Cerebellar nuclear complex (tissue), 1 donor: ENCODE results near the gene HES6.
A peak's percentile ranks its signal among the peaks of the same experiment; 100 is the strongest.

Source experiments
- DNase-seq, 2 experiments: peaks; one replicate each; lab custom pipeline; 2025; lab: John Stamatoyannopoulos, UW

The HES6 gene, protein sequence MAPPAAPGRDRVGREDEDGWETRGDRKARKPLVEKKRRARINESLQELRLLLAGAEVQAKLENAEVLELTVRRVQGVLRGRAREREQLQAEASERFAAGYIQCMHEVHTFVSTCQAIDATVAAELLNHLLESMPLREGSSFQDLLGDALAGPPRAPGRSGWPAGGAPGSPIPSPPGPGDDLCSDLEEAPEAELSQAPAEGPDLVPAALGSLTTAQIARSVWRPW

DNA sequence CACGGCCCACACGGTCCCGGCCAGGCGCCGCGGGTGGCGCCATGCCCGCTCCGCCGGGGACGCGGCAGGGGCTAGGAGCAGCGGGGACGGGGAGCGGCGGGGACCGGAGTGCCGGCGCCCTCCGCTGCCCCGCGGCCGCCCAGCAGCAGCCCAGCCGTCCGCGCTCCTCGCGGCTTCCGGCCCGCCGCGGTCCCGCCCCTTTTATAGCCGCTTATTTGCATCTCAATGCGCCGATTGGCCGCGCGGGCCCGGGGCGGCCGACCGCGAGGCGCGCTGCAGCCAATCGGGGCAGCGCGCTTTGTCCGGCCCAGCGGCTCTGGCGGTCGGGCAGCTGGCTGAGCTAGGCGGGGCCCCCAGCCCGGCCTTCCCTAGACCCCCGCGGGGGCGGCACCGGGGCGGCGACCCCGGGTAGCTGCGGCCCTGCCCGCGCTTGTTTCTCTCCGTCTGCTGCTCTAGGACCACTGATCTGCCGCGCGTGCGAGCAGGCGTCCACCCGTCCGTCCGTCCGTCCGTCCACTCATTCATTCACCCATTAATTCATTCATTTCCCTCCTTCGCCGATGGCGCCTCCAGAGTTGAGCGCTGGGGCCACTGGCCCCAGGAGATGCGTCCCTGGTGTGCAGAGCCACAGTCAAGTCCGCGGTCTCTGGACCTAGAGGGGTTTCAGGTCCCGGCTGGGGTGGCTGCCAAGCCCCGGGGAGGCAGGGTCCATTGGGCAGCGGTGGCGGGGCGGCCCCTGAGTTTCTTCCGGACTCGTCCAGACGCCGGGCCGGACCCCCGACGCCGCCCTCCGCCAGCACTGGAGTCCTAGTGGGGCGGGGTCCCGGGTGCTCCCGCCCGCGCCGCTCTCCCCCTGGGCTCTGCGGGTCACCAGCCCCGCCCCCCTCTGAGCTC, at the start of gene HES6:
TSS of gene HES6 (minus strand) at position 176 of the 894 bp plus-strand sequence. CDS start at position 43, 133 bp downstream.
- no peak for DNase-seq

DNA sequence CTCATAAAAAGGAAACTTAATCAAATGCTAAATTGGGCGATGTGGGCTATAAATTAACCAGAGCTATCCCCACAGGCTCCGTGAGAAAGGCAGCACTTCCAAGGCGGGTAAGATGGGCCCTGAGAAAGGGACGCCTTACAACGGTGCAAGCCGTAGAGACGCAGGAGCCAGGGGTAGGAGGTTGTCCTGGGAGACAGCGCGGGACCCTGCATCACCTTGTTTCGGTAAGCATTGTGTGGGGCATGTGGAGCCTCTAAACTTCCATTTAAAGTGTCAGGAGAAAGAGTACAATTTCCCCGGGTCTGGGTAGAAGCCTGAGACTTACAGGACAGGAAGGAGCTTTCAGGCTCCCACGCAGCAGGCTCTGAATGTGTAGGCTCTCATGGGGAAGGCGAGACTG, 49.7 kb upstream of the HES6 start:
- no peak for DNase-seq

DNA sequence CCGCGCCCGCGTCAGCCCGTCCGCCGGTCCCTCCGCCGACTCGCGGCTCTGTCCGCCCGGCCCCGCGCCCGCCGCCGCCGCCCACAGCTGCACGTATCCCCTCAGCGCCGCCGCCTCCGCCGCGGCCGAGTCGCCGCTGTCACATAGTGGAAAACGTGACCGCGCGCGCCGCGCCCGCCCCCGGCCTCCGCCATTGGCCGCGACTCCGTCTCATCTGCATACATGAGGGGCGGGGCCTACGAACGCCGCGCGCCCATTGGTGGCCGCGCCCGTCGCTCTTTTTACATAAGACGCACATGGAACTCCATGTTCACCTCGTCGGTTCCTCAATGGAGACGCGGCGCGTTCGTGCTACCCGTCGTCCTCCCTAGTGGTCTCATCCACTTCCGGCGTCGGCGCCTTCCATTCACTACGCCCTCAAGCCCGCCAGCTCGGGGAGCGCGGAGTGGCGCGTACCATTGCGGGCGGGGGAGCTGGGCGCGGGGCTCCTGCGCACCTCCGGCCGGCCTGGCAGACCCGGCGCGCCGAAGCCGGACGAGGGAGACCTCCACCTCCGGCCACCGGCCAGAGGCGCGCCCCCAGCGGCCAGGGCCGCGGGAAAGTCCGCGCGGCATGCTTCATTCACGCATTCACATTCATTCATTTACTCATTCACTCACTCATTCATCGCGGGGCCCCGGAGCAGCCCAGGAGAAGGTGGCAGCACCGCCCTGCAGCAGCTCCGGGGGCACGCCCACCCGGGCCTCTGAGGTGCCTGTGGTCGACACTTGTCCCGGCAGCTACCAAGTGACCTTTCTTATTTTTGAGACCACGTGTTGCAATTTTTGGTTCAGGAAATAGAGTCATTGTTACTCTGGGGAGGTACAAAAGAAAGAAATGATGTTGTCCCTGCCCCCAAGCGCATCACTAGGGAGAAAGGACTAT, 49.1 kb upstream of the HES6 start:
- peak; percentile 89 to 98 for DNase-seq

DNA sequence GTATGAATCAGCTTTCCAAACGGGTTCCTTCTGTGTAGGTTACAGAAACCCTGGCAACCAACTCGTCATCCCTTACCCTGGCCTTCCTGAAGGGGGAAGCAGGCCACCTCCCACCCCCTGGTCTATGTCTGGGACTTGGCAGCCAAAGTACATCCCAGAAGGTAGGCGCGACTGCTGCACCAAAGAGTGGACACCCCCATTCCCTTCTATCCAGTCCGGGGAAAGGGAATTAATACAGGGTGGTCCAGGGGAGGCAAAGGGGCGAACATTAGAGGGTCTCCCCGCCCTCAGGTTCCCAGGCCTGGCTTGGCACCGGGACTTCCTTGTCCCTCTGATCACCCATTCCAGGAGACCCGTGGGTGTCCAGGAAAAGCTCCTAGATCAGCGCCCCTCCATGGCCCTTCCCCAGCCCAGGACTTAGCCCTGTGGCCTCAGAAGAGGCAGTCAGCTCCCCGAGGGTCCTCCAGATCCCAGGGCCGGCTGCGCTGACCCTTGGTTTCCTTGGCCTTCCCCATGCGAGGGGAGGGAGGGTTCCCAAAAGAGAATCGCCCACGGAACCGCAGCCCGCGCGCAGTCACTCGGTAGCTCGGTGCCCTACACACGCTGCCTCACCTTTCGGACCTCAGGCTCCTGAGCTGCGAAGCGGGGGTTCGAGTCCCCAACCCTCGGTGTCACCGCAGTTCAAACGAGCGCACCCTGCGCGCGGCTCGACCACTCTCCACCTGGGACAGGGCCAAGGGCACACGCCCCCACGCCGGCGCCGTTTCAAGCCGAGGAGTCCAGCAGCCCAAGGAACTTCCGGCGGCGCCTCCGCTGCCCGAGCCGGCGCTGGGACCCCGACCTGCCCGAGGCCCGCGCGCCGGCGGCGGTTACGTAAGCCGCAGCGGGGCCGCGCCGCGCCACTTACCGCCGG, 48.2 kb upstream of the HES6 start, which contains the start of gene PER2:
TSS of gene PER2 (minus strand) at position 874 of the 913 bp plus-strand sequence. CDS start 10,674 bp downstream, outside the sequence.
- DNase-seq: no peak

DNA sequence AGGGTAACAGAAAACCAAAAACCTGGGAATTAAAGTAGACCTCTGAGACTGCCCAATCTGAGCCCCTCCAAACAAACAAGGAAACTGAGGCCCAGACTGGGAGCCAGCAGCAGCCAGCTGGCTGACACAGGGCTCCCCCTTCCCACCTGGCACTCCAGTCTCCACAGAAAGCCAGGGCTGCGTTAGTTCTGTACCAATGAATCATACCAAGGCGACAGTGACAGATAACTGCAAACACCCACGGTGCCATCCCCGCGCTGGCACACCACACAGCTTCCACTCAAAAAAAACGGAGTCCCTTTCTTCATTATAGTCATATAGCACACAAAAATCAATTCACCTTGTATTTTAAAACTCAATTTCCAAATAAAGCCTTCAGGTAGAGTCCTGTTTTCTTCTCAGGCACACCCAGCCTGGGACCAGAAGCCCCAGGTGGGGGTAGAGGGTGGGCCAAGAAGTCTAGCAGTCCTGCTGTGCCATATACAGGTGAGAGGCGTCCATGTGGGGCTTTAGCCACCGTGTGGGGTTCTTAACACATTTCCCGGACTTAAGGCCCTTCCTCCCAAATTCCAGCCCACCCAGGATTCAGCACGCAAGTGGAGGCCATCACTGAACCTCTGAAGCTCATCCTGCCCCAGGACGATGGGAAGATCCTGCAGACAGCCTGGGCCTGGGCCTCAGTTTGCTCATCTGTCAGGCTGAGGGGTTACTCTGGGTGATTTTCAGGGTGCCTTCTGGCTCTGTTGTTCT, 47.3 kb upstream of the HES6 start:
- DNase-seq: no peak

DNA sequence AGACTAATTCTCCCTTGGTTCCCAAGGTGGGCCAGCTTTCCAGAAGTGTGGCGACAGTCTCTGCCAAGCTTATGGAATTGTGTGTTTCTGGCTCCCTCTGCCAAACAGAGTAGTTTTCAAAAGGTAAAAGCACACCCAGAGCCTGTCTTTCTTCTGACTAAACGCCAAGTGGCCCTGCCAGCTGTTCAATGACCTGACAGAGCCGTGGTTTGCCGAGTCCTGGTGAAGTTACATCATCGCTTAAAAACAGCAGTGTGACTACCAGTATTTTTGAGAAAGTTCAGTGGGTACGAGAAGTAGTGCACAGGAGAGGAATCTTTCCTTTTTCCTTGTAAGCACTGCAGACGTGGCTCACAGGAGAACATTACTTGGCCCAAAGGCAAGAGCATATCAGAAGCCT, 46.7 kb upstream of the HES6 start:
- DNase-seq: no peak

DNA sequence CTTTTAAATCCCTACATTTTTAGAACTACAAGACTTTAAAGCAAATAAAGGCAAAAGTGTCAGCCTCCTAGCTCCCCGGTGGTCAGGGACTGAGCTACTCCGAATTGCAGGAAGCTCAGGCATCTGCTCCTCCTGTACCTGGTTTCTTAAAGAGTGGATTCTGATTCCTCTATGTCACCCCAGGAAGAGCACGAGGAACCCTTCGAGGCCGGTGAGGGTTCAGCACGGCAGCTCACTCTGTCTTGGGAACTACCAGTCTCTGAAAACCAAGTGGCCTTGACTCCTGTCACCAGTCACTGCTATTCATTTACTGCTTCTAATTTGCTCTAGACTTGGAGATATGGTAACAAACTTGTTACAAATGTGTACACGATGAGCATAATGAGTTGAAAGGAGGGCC, 46.3 kb upstream of the HES6 start:
- DNase-seq: no peak

DNA sequence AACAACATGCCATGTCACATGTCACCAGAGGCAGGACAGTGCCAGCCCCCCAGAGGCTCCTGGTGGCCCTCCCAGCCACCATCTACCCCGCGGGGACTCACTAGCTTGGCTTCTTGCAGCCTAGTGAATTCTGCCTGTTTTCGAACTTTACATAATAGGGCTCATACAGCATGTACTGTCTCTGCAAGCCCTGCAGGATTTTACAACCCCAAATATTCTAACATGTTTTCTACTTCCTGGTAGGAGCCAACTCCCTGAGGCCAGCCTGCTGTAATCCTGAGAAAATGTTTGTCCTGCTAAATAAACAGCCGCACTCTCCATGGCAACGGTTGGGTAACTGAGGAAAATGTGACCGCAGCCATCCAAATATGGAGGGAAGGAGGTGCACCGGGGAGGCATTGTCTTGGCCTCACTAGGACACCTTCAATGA, 45.8 kb upstream of the HES6 start:
- no peak for DNase-seq

DNA sequence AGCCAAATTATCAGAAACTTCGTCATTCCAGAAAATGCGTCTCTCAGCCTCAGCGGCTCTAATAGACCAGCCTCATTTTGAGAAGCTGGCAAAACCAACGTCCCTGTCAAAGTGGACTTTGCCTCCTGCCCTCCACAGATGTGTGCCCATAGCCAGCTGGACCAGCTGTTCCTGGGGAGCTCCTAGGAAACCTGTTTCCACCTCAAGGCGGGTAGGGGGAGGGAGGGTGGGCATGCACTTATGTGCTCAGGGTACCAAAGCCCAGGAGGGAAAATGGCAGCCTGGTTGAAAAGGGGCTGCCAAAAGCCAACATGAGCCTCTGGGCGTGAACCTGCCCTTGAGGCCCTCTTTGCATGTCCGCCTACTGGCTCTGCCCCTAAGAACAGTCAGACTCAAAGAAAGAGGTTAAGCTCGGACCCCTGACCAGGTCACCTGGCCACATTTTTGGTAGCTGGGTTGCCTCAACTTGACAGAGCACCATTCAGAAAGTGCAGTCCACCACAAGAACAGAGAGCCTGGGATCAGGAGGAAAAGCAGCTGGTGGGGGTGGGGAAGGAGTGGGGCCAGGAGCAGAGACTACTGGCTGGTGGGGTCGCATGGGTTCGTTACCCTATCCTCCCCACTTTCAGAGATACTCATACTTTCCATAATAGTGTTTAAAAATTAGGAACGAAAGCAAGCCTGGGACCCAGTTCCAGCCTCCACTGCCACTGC, 45.1 kb upstream of the HES6 start:
- no peak for DNase-seq

DNA sequence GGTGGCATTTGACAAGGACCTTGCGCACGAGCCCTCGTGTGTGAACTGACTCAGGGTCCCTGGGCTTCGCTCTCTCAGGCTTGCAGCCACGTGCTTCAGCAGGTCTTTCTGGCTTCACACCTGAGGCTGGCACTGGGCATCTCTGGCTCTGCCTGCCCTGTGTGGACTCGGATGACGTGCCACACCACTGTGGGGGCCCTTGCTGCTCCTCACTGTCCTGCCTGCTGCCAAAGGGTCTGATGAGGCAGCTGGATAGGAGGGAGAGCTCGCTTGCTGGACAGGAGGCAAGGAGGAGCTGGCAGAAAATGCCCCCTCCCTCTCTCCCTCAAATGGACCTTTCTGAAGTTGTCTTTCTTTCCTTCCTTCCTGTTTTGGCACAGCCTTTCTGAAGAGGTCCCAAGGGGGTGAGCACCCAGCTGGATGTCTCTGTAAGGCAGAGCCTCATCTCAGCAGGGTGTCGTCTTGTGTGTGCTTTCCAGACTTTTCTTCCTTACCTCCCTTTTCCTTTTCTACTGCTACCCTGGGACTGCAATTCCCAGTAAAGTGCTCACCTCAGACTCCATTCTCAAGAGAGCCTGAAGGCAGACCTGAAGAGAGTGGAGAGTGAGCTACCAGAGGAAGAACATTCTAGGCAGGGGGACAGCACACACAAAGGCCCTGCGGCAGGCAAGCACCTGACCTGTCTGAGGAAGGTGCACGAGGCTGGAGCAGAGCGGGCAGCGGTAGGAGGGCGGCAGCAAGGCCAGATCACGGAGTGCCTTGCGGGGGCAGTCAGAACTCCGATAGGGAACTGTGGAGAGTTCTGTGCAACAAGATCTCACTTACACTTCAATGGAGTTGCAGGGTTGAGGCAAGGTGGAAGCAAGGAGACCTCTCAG, 43.3 kb upstream of the HES6 start:
- no peak for DNase-seq

DNA sequence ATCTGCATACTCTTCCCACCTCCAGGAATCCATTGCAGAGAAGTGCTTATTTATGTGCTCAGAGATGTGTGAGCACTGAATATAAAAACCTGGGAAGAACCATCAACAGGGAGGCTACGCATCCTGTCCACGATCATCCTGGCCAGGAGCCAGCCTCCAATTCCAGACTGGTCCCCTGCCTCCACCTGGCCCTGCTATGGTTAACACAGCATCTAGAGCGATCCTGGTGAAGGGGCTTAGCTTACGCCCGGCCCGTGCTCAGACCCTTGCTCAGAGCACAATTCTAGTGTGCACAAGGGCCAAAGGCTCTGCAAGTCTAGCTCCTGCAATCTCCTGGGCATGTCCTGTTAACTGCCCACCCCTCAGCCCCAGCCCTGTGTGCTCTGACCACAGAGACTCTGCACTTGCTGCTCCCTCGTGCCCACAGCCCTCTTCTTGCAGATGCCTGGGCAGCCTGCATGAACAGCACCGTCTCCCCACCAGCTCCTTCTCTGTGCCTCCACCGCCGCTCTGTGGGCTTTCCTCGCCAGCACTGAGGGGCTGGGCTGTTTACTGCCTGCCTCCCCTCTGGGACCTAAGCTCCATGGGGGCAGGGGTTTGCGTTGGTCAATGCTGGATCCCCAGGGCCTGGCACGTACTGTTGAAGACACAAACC, 42.1 kb upstream of the HES6 start:
- no peak for DNase-seq

DNA sequence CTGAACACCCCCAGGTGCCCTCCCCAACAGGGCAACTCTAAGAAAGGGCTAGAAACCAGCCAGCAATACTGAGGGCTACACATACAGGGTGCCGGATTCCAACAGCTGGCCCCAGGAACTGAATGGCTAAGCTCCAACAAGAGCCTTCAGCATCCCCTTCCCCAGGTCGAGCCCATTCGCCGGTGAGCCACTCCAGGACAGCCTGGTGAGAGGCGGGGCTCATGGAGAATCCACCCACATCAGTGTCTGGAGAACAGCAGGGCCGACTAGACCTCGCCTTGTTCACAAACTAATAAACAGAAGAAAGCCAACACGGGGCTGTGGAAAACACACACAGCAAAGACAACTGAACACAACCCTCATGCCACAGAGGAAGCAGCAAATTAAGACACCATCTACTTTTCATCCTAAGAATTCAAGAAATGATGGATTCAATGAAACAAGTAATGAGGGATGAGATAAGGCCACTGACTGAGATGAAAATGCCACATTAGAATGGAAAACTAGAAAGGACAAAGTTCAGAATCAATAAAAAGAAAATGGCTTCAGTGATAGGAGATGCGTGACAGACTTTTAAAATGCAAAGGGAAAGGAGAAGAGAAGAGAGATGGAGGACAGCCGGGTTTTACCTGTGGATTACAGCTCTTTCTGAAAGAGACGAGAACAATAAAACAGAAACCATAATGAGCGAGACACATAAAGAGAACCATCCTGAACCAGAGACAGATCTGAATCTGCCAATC, 40.4 kb upstream of the HES6 start:
- no peak for DNase-seq

DNA sequence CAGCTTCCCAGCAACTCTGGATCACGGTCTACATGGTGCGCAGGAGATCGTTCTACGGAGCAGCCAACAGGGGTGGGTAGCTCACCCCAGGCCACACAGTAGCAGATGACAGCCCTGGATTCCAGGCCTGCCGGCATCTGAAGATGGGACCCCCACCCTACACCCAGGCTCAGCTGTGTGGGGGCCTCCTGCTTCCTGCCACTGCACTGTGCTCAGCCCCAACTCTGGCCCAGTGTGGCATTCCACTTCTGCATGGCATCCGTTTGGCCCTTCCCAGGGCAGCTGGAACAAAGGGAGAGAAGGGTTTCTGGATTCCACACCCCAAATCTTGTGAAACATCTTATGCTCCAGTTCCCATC, 39.5 kb upstream of the HES6 start:
- no peak for DNase-seq

DNA sequence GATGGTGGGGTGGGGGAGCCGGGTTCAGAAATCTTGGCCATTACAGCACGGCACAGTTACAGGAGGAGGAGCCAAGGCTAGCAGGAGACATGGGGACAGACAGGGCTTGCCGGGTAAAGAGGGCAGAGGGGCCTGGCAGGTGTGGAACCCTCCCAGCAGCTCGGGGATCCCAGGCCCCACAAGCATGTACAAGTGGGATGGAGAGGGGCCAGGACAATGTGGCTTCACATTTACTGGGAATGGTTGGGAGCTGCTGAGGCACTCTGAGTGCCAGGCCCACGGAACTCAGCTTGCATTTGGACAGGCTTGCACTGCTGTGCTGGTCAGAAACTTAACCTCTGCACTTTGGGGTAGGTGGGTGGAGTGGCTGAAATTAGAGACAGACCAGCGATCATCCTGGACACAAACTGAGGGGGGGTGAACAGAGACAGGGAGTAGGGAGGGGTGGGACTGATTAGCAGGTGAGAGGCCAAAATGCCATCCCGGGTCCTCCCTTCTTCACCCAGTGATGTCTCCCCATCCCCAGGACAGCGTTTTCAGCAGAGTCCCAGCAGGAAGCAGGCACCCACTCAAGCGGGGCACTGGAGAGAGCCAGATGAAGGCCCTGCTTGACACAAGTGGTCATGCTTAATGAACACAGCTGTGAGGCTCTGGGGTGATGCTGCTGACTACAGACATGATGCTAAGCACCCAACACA, 38.9 kb upstream of the HES6 start:
- DNase-seq: no peak

DNA sequence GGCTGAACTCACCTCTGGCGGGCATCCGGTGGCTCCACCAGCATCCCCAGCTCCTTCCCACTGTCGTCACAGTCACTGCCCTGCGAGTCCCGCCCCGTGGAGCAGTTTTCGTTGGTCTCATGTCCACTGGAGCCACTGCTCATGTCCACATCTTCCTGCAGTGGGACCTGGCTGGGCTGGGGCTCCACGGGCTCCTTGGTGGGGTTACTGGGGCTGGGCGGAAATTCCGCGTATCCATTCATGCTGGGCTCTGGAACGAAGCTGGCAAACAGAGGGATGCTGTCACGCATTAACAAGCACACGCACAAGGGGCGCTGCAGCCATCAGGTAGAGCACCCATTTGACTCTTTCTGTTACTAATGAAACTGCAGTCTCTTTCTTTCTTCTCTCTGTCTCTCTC, 37.9 kb upstream of the HES6 start:
- no peak for DNase-seq

DNA sequence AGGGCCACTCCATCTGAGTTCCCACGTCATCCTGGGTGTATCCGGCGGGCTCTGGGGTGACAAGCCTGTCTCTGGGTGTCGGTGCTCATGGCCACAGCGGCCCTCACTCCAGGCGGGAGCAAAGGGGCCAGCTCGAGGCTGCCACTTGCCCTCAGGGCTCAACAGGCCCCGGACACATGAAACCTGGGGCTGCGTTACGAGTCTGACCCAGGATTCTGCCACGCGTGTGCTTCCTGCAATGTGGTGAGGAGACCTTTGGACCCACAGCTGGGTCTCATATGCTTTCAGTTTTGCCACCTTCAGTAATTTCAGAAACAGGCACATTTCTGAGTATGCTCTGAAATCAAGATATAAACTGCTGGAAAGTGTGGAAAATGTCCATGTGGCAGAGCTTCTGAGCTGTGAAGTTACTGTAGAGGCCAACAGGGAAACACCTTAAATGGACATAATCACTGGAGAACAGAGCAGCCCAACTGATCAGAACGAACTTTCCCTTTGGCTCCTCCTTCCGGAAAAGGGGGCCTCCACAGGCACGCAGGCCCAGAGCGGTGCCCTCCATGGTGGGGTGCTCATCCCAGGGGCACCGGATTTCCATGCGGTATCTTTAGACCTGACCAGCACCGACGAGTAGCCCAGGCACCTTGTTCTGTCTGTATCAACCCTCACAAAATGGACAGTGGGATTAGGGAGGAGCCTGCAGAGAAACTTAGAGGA, 34.5 kb upstream of the HES6 start:
- DNase-seq: no peak
